NCI-H526 treated with DMSO at 0.1 percent for 48 hours (cell line): ENCODE data around the gene KLK7.
"Not testable (repeated sequence)": the region's sequence is repeated elsewhere in the genome, so short reads cannot be mapped to it uniquely, and the experiment has no call there.

Experiments
- DNase-seq: peaks from one replicate; lab custom pipeline; 2025; lab: John Stamatoyannopoulos, UW

KLK7 gene

GRCh38 chr19:50975766-50976165 lies 8.0 kb downstream of the KLK7 start:
- DNase-seq, result no peak

- no peak for DNase-seq
These were observed 8.8 kb downstream of the KLK7 start for GRCh38 chr19:50974702-50975556.

GRCh38 chr19:50972795-50973376 lies 10.8 kb downstream of the KLK7 start:
- DNase-seq, result no peak

- not testable (repeated sequence) for DNase-seq
These were observed 13.9 kb downstream of the KLK7 start for GRCh38 chr19:50969810-50970209.

- no peak for DNase-seq
These were observed 14.3 kb downstream of the KLK7 start, which contains the start of gene KLK6 for GRCh38 chr19:50969413-50969760. TSS of gene KLK6 (minus strand) at chr19:50969591. CDS start at chr19:50968104, 1,487 bp downstream.

GRCh38 chr19:50968716-50969412 lies 14.9 kb downstream of the KLK7 start:
- no peak for DNase-seq

- DNase-seq, result no peak
These were observed 15.6 kb downstream of the KLK7 start for GRCh38 chr19:50967929-50968715.

GRCh38 chr19:50964266-50964665 lies 19.5 kb downstream of the KLK7 start:
- DNase-seq, result no peak

- DNase-seq, result no peak
These were observed 20.3 kb downstream of the KLK7 start for GRCh38 chr19:50963381-50963780.

- no peak for DNase-seq
These were observed 21.5 kb downstream of the KLK7 start for GRCh38 chr19:50962245-50962644.

- no peak for DNase-seq
These were observed 23.8 kb downstream of the KLK7 start for GRCh38 chr19:50959731-50960500.

GRCh38 chr19:50957587-50957986 lies 26.1 kb downstream of the KLK7 start:
- no peak for DNase-seq

- DNase-seq, result no peak
These were observed 30.8 kb downstream of the KLK7 start, which contains the start of gene KLK5 for GRCh38 chr19:50952910-50953309. TSS of gene KLK5 (minus strand) at chr19:50953038. CDS start at chr19:50952657, 381 bp downstream.

GRCh38 chr19:50949861-50950260 lies 33.9 kb downstream of the KLK7 start:
- DNase-seq, result no peak

- DNase-seq, result no peak
These were observed 36.6 kb downstream of the KLK7 start for GRCh38 chr19:50947123-50947522.

GRCh38 chr19:50944795-50945194 lies 38.9 kb downstream of the KLK7 start:
- no peak for DNase-seq

GRCh38 chr19:50943074-50943828 lies 40.5 kb downstream of the KLK7 start:
- DNase-seq, result no peak

GRCh38 chr19:50939596-50939995 lies 44.1 kb downstream of the KLK7 start:
- no peak for DNase-seq

GRCh38 chr19:50933640-50934039 lies 50.1 kb downstream of the KLK7 start:
- no peak for DNase-seq

GRCh38 chr19:50932690-50933083 lies 51.0 kb downstream of the KLK7 start:
- no peak for DNase-seq
